DND-41 (cell line): ENCODE measurements around the gene RGS19.

Experiments
- ATAC-seq: fragments of 200-7000 bp; cut with Tn5 transposase; 3 replicates; pipeline ENCODE4 v1.9.1; 2021; ENCODE audit warnings: low read depth; ENCODE audit not compliant: insufficient read depth
- DNase-seq: peaks from one replicate; pipeline ENCODE4 v3.0.0-alpha.2; 2020
- H2AFZ ChIP-seq: 2 replicates; pipeline ENCODE4 v1.6.0; 2012; ENCODE audit warnings: low read depth, low read length
- H3K27ac ChIP-seq: 2 replicates; pipeline ENCODE4 v1.5.1; 2012; ENCODE audit warnings: low read length, inconsistent platforms
- H3K27me3 ChIP-seq: fragments of 200-600 bp; sonication (generic); 2 replicates; pipeline ENCODE4 v1.6.0; 2012; ENCODE audit warnings: low read length, mild to moderate bottlenecking, inconsistent platforms; ENCODE audit not compliant: insufficient read depth, poor library complexity
- H3K36me3 ChIP-seq: 2 replicates; pipeline ENCODE4 v1.5.1; 2012; ENCODE audit warnings: low read length, inconsistent platforms; ENCODE audit not compliant: insufficient read depth
- H3K4me1 ChIP-seq: 2 replicates; pipeline ENCODE4 v1.5.1; 2012; ENCODE audit warnings: mild to moderate bottlenecking, low read length; ENCODE audit not compliant: insufficient read depth
- H3K4me2 ChIP-seq: 2 replicates; pipeline ENCODE4 v1.6.0; 2012; ENCODE audit warnings: mild to moderate bottlenecking, moderate library complexity, low read length, inconsistent platforms; ENCODE audit not compliant: insufficient read depth
- H3K4me3 ChIP-seq, 2 experiments: fragments of 200-600 bp in 1 of 2; shearing (Covaris generic) in 1 of 2; 2 replicates each; pipeline ENCODE4 v1.5.1; 2012 to 2016; ENCODE audit warnings: inconsistent platforms in 2 of 2, low read length in 2 of 2, mild to moderate bottlenecking in 2 of 2, low read depth in 1 of 2, moderate library complexity in 1 of 2
- H3K79me2 ChIP-seq: 2 replicates; pipeline ENCODE4 v1.6.0; 2012; ENCODE audit warnings: low read length, inconsistent platforms; ENCODE audit not compliant: insufficient read depth
- H3K9ac ChIP-seq: 2 replicates; pipeline ENCODE4 v1.6.0; 2012; ENCODE audit warnings: low read depth, mild to moderate bottlenecking, inconsistent platforms, low read length, moderate library complexity
- H3K9me3 ChIP-seq: 2 replicates; pipeline ENCODE4 v1.5.1; 2012; ENCODE audit warnings: low read length, moderate library complexity, mild to moderate bottlenecking, inconsistent platforms; ENCODE audit not compliant: insufficient read depth, severe bottlenecking
- H4K20me1 ChIP-seq: 2 replicates; pipeline ENCODE4 v1.6.0; 2012; ENCODE audit warnings: low read length; ENCODE audit not compliant: insufficient read depth
- CTCF ChIP-seq: IDR thresholded peaks from 2 replicates; pipeline ENCODE4 v1.5.1; 2012; ENCODE audit warnings: borderline replicate concordance, low read length, moderate library complexity, mild to moderate bottlenecking; ENCODE audit not compliant: poor library complexity, severe bottlenecking; ENCODE audit errors: extremely low read depth
- EZH2 ChIP-seq: IDR thresholded peaks from 3 replicates; pipeline ENCODE4 v1.6.1; 2012; ENCODE audit warnings: borderline replicate concordance, low read depth, mild to moderate bottlenecking, moderate library complexity, low read length, inconsistent platforms; ENCODE audit not compliant: severe bottlenecking

Gene RGS19

GRCh38 chr20:64082820-64083377 lies 3.6 kb upstream of the RGS19 start:
- Histone ChIP-seq H3K27ac (no peak overlapping the region), H3K36me3 (no peaks in the 10 kb centered on the region; the same call in 1 of the 2 replicates), H2AFZ (peak overlapping the region; percentile 70; the same call in 1 of the 2 replicates), H3K9me3 (peaks cover 4% of the 10 kb centered on the region), H3K4me2 (peak overlapping the region; percentile 99), H3K9ac (peak overlapping the region; percentile 76), H3K4me1 (peaks cover 41% of the 10 kb centered on the region), H3K4me3 (peak overlapping the region in 1 of 2 experiments; percentile 75; a peak in 2 of 4 replicates), H3K79me2 (peaks cover 12% of the 10 kb centered on the region), H3K27me3 (peaks cover 30% of the 10 kb centered on the region), H4K20me1 (peaks cover 16% of the 10 kb centered on the region; the same call in 1 of the 2 replicates)
- TF ChIP-seq EZH2 (no peak), CTCF (no peak)
- DNase-seq (no peak), ATAC-seq (no peak)

- H3K36me3 ChIP-seq, result no peaks in the 10 kb centered on the region; the same call in 1 of the 2 replicates
- H3K4me1 ChIP-seq, result peaks cover 43% of the 10 kb centered on the region
- DNase-seq (no peak), ATAC-seq (no peak)
- H3K27ac ChIP-seq, result no peak overlapping the region
- H3K4me3 ChIP-seq, result no peak overlapping the region
- TF ChIP-seq EZH2 (no peak), CTCF (peak; percentile 2)
- H4K20me1 ChIP-seq, result peaks cover 21% of the 10 kb centered on the region; the same call in 1 of the 2 replicates
- H3K27me3 ChIP-seq, result peaks cover 30% of the 10 kb centered on the region
- H3K4me2 ChIP-seq, result no peak overlapping the region
- H3K9me3 ChIP-seq, result no peaks in the 10 kb centered on the region
- peaks cover 12% of the 10 kb centered on the region for H3K79me2 ChIP-seq
- no peak overlapping the region for H2AFZ ChIP-seq
- no peak overlapping the region for H3K9ac ChIP-seq
Observed at GRCh38 chr20:64082126-64082731, 2.9 kb upstream of the RGS19 start.

GRCh38 chr20:64081624-64081964 lies 2.3 kb upstream of the RGS19 start:
- no peak overlapping the region for H2AFZ ChIP-seq
- peaks cover 43% of the 10 kb centered on the region for H3K4me1 ChIP-seq
- H3K9me3 ChIP-seq, result no peaks in the 10 kb centered on the region
- DNase-seq (no peak), ATAC-seq (no peak)
- H3K27me3 ChIP-seq, result peaks cover 30% of the 10 kb centered on the region
- TF ChIP-seq EZH2 (no peak), CTCF (no peak)
- H3K4me2 ChIP-seq, result no peak overlapping the region
- no peak overlapping the region for H3K27ac ChIP-seq
- peaks cover 12% of the 10 kb centered on the region for H3K79me2 ChIP-seq
- no peak overlapping the region for H3K4me3 ChIP-seq
- H4K20me1 ChIP-seq, result peaks cover 27% of the 10 kb centered on the region; the same call in 1 of the 2 replicates
- H3K9ac ChIP-seq, result no peak overlapping the region
- H3K36me3 ChIP-seq, result no peaks in the 10 kb centered on the region; the same call in 1 of the 2 replicates
